MM.1S (cell line): ENCODE data around the gene PDHA1.

Experiments
- DNase-seq: peaks from one replicate; pipeline ENCODE4 v3.0.0-alpha.2; 2015
- H2AFZ ChIP-seq: fragments of 300-600 bp; sonication (generic); 2 replicates; pipeline ENCODE4 v1.6.0; 2016; ENCODE audit warnings: antibody characterized with exemption, low read length
- H3F3A ChIP-seq: fragments of 300-600 bp; sonication (generic); 2 replicates; pipeline ENCODE4 v1.6.1; 2016; ENCODE audit warnings: mild to moderate bottlenecking, antibody characterized with exemption, low read length, moderate library complexity, mixed read lengths; ENCODE audit not compliant: insufficient read depth
- H3K27ac ChIP-seq: fragments of 300-600 bp; sonication (generic); 2 replicates; pipeline ENCODE4 v1.5.1; 2016; ENCODE audit warnings: mild to moderate bottlenecking, low read length
- H3K27me3 ChIP-seq: fragments of 300-600 bp; sonication (generic); replicated peaks from 2 replicates; pipeline ENCODE4 v1.6.0; 2016; ENCODE audit warnings: low read length; ENCODE audit not compliant: insufficient read depth
- H3K36me3 ChIP-seq: fragments of 300-600 bp; sonication (generic); replicated peaks from 2 replicates; pipeline ENCODE4 v1.6.1; 2016; ENCODE audit warnings: mild to moderate bottlenecking, low read length, mixed read lengths; ENCODE audit not compliant: insufficient read depth
- H3K4me1 ChIP-seq: fragments of 300-600 bp; sonication (generic); 2 replicates; pipeline ENCODE4 v1.6.1; 2016; ENCODE audit warnings: low read length, mixed read lengths
- H3K4me2 ChIP-seq: fragments of 300-600 bp; sonication (generic); 2 replicates; pipeline ENCODE4 v1.6.0; 2016; ENCODE audit warnings: low read depth, low read length
- H3K4me3 ChIP-seq: fragments of 300-600 bp; sonication (generic); 2 replicates; pipeline ENCODE4 v1.5.1; 2016; ENCODE audit warnings: low read length, mixed read lengths
- H3K79me2 ChIP-seq: fragments of 300-600 bp; sonication (generic); 2 replicates; pipeline ENCODE4 v1.6.1; 2016; ENCODE audit warnings: mixed run types, low read length, mixed read lengths
- H3K9ac ChIP-seq: fragments of 300-600 bp; sonication (generic); 2 replicates; pipeline ENCODE4 v1.6.1; 2016; ENCODE audit warnings: low read length, mixed read lengths
- H3K9me2 ChIP-seq: fragments of 300-600 bp; sonication (generic); replicated peaks from 2 replicates; pipeline ENCODE4 v1.6.1; 2016; ENCODE audit warnings: mild to moderate bottlenecking, low read length, mixed read lengths; ENCODE audit not compliant: insufficient read depth
- H3K9me3 ChIP-seq: fragments of 300-600 bp; sonication (generic); replicated peaks from 2 replicates; pipeline ENCODE4 v1.6.1; 2016; ENCODE audit warnings: mild to moderate bottlenecking, low read length, mixed read lengths; ENCODE audit not compliant: insufficient read depth
- H4K20me1 ChIP-seq: fragments of 300-600 bp; sonication (generic); 2 replicates; pipeline ENCODE4 v1.6.1; 2016; ENCODE audit warnings: mild to moderate bottlenecking, low read length, moderate library complexity, mixed read lengths; ENCODE audit not compliant: insufficient read depth
- EZH2 ChIP-seq: fragments of 300-600 bp; sonication (generic); optimal IDR thresholded peaks from 2 replicates; pipeline ENCODE3; 2017; ENCODE audit warnings: low read depth, mild to moderate bottlenecking, antibody characterized with exemption, low read length, mixed read lengths
- EZH2phosphoT487 ChIP-seq: fragments of 300-600 bp; sonication (generic); IDR thresholded peaks from 2 replicates; pipeline ENCODE4 v1.6.1; 2018; ENCODE audit warnings: antibody characterized with exemption, low read length
- TF ChIP-seq, protein P1 (sequence below): fragments of 300-600 bp; sonication (generic); IDR thresholded peaks from 2 replicates; pipeline ENCODE4 v1.5.1; 2016; ENCODE audit warnings: antibody characterized with exemption, low read length, mixed read lengths

Gene PDHA1

GRCh38 chrX:19343535-19344408 is at the start of gene PDHA1:
Gene PDHA1 (plus strand): TSS chrX:19343927. CDS start chrX:19344038, 111 bp downstream.
- Histone ChIP-seq H2AFZ (peak within 1 kb of the TSS; percentile 98), H3K9ac (peak within 1 kb of the TSS; percentile 72), H3K9me3 (no peaks in the 10 kb centered on the region)

GRCh38 chrX:19303256-19303880 is 40.4 kb upstream of the PDHA1 start:
- Histone ChIP-seq H3K79me2 (no peaks in the 10 kb centered on the region), H2AFZ (no peak overlapping the region), H3K4me2 (no peak overlapping the region), H3K27me3 (no peaks in the 10 kb centered on the region), H3K4me3 (no peak overlapping the region), H4K20me1 (no peaks in the 10 kb centered on the region), H3K27ac (no peak overlapping the region), H3K9ac (no peak overlapping the region), H3K4me1 (no peaks in the 10 kb centered on the region), H3K9me2 (no peaks in the 10 kb centered on the region), H3K9me3 (no peaks in the 10 kb centered on the region), H3K36me3 (no peaks in the 10 kb centered on the region), H3F3A (no peaks in the 10 kb centered on the region)
- TF ChIP-seq, protein P1, sequence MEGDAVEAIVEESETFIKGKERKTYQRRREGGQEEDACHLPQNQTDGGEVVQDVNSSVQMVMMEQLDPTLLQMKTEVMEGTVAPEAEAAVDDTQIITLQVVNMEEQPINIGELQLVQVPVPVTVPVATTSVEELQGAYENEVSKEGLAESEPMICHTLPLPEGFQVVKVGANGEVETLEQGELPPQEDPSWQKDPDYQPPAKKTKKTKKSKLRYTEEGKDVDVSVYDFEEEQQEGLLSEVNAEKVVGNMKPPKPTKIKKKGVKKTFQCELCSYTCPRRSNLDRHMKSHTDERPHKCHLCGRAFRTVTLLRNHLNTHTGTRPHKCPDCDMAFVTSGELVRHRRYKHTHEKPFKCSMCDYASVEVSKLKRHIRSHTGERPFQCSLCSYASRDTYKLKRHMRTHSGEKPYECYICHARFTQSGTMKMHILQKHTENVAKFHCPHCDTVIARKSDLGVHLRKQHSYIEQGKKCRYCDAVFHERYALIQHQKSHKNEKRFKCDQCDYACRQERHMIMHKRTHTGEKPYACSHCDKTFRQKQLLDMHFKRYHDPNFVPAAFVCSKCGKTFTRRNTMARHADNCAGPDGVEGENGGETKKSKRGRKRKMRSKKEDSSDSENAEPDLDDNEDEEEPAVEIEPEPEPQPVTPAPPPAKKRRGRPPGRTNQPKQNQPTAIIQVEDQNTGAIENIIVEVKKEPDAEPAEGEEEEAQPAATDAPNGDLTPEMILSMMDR, result no peak
- TF ChIP-seq EZH2 (no peak), EZH2phosphoT487 (no peak)
- no peak for DNase-seq

More at GRCh38 chrX:19343535-19344408, at the start of gene PDHA1:
- DNase-seq, result peak; percentile 91
- no peaks in the 10 kb centered on the region for H3K4me1 ChIP-seq
- H3K36me3 ChIP-seq, result no peaks in the 10 kb centered on the region; the same call in 1 of the 2 replicates
- peak within 1 kb of the TSS; percentile 68 for H3K4me2 ChIP-seq
- H3F3A ChIP-seq, result no peaks in the 10 kb centered on the region
- no peaks in the 10 kb centered on the region for H4K20me1 ChIP-seq
- H3K27me3 ChIP-seq, result no peaks in the 10 kb centered on the region
- no peaks in the 10 kb centered on the region for H3K9me2 ChIP-seq
- H3K4me3 ChIP-seq, result peak within 1 kb of the TSS; percentile 76
- TF ChIP-seq, protein P1, result no peak
- TF ChIP-seq EZH2phosphoT487 (no peak), EZH2 (no peak)
- peak within 1 kb of the TSS; percentile 34; the same call in 1 of the 2 replicates for H3K27ac ChIP-seq
- peaks cover 47% of the 10 kb centered on the region for H3K79me2 ChIP-seq

DNA sequence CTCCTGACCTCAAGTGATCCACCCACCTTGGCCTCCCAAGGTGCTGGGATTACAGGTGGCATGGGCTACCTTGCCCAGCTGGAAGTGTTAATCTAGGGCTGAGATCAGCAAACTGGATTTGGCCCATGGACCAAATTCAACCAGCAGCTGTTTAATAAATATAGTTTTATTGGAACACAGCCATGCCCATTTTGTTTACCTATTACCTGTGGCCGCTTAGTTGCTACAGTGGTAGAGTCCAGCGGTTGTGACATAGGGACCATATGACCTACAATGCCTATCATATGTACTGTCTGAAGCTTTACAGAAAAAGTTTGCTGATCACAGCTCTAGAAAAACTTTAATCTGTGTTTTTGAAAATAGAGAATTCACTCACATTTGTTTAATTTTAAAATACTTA is 17.2 kb upstream of the PDHA1 start:
- H2AFZ ChIP-seq, result no peak overlapping the region

More for the DNA sequence above, 17.2 kb upstream of the PDHA1 start:
- Histone ChIP-seq H3K27me3 (no peaks in the 10 kb centered on the region), H3K9me3 (no peaks in the 10 kb centered on the region), H3F3A (no peaks in the 10 kb centered on the region), H3K9ac (no peak overlapping the region), H3K27ac (no peak overlapping the region), H3K79me2 (no peaks in the 10 kb centered on the region), H3K4me2 (no peak overlapping the region), H3K36me3 (no peaks in the 10 kb centered on the region), H4K20me1 (no peaks in the 10 kb centered on the region), H3K9me2 (no peaks in the 10 kb centered on the region), H3K4me3 (no peak overlapping the region), H3K4me1 (no peaks in the 10 kb centered on the region)
- TF ChIP-seq EZH2phosphoT487 (no peak), EZH2 (no peak)
- TF ChIP-seq, protein P1, result no peak
- DNase-seq, result no peak
